ENCODE results near the gene WDR93.
A peak's percentile ranks its signal among the peaks of the same experiment; 100 is the strongest.

The WDR93 gene

DNA sequence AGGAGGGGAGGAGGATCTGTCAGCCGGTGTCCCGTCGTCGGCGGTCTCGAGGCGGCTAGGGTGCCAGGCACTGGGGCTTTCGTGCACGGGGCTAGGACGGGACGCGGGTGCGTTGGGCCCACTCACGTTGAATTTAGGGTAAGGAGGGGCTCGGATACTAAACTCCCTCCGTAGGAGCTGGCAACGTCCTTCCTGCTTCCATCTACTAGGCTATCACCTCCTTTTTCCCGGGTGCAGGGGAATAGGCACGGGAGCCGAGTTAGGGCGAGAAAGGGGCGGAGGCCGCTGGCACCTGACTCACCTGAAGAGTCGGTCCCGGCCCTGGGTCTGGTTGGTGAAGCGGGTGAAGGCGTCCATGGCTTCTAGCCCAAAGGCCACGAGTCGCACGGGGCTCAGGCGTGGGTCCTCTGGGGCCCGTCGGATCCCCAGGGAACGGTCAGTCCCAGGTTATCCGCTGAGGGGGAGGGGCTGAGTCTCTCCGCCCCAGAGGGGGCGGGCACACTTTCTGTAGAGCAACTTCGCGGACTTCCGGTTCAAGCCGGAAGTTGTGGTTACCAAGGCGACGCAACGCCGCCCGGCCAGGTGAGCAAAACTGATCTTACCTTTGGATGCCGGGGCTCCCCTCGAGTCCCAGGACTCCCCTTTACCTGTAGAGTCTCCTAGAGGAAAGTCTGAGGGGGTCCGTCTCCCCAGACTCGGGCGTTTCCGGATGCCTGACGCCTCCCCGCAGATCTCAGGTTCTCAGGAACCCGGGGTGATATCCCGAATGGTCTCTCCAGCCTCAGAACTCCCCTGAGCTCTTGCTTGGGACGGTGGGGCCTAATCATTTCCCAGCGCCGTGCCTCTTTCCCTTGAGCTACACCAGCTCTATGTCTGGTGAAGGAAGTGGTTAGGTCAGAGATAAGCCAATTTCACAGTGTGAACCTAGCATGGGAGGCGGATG lies at the start of gene WDR93, which contains the start of gene PEX11A:
Gene WDR93, plus strand, starts transcription at position 536 of the 943 bp plus-strand sequence. CDS start 10,936 bp downstream, outside the sequence.
Gene PEX11A, minus strand, starts transcription at position 479 of the 943 bp plus-strand sequence. Its CDS starts 122 bp downstream, at position 357.
- TF ChIP-seq, protein P1, sequence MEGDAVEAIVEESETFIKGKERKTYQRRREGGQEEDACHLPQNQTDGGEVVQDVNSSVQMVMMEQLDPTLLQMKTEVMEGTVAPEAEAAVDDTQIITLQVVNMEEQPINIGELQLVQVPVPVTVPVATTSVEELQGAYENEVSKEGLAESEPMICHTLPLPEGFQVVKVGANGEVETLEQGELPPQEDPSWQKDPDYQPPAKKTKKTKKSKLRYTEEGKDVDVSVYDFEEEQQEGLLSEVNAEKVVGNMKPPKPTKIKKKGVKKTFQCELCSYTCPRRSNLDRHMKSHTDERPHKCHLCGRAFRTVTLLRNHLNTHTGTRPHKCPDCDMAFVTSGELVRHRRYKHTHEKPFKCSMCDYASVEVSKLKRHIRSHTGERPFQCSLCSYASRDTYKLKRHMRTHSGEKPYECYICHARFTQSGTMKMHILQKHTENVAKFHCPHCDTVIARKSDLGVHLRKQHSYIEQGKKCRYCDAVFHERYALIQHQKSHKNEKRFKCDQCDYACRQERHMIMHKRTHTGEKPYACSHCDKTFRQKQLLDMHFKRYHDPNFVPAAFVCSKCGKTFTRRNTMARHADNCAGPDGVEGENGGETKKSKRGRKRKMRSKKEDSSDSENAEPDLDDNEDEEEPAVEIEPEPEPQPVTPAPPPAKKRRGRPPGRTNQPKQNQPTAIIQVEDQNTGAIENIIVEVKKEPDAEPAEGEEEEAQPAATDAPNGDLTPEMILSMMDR (IDR thresholded peaks at IDR 0.05; ENCODE audit: borderline replicate concordance, insufficient read depth, low read depth, low read length) = no peak
- peak within 1 kb of the TSS; percentile 84 for H3K4me3 ChIP-seq (ENCODE audit: low read depth, low read length)

DNA sequence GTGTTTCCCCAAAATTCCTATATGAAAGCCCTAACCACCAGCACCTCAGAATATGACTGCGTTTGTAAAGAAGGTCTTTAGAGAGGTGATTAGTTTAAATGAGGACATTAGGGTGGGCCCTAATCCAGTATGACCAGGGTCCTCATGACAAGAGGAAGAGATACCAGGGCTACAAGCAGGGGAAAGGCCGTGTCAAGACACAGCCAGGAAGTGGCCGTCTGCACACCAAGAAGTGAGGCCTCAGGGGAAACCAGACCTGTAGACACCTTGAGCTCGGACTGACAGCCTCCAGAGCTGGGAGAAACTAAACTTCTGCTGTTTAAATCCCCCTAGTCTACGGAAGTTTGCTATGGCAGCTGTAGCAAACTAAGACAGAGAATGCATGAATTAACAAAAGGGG lies 49.6 kb upstream of the WDR93 start:
- TF ChIP-seq, protein P1 (IDR thresholded peaks at IDR 0.05; ENCODE audit: borderline replicate concordance, insufficient read depth, low read depth, low read length) = no peak
- no peak overlapping the region for H3K4me3 ChIP-seq (ENCODE audit: low read depth, low read length)

DNA sequence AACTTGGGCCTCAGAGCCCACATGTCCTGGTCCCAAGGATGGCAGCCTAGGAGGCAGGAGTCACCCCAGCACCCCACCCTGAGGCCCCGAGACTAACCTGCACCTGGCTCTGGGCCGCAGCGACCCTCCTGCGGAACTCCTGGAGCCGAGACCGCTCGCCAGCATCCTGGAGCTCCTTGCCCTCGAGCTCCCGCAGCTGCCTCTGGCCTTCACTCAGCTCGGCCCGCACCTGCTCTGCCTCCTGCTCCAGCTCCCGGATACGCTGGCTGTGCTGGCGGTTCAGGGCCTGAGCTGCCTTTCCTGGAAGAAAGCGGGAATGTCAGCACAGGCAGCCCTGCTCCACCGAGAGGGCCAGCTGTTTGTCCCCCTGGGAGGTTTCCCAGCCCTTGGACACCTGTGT lies 48.5 kb upstream of the WDR93 start:
- no peak overlapping the region for H3K4me3 ChIP-seq (ENCODE audit: low read depth, low read length)
- TF ChIP-seq, protein P1 (IDR thresholded peaks at IDR 0.05; ENCODE audit: borderline replicate concordance, insufficient read depth, low read depth, low read length) = no peak

DNA sequence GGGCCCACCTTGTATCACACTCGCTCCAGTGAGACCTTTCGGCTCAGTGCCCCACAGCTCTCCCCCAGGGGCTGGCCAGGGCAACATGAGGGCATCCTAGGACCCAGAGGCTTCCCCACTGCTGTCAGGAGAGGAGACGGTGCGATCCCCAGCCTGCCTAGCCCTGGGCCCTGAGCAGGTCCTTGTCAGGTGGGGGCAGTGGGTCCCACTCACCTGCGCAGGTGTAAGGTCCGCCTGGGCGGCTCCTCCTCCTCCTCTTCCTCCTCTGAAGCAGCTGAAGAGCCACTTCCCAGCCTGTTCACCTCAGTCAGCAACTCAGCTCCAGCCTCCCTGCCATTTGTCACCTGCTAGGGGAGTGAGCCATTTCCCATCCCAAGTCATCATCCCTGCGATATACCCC lies 44.9 kb upstream of the WDR93 start:
- TF ChIP-seq, protein P1 (IDR thresholded peaks at IDR 0.05; ENCODE audit: borderline replicate concordance, insufficient read depth, low read depth, low read length) = no peak
- H3K4me3 ChIP-seq (ENCODE audit: low read depth, low read length) = no peak overlapping the region

DNA sequence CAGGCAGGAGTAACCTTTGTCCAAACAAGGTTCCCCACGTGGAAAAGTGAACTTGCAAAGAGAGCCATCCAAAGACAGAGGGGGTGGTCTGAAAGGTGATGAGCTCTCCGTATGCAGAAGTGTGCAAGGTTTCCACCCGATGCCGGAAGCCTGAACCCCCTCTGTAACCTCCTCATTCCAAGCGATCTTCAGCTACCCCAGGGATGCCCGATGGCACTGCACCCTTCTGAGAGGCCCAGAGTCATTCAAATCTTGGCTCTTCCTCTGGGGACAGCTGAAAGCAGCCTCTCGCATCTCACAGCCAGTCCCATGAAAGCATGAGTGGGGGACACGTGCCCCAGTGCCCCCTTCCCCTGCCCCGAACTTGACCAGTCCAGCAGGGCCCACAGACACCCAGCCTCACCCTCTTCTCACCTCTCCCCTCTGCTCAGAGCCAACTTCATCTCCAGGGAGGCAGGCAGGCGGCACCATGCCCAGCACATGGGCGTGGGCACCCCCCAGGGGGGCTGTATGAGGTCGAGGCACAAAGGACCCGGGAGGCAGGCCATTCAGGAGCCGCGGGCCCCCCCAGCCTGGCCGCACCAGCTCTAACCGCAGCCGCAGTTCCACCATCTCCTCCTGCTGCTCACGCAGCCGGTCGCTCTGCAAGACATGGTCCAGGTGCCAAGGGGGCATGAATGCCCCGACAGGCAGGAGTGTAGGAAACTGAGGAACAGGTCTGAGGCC lies 44.0 kb upstream of the WDR93 start:
- TF ChIP-seq, protein P1 (IDR thresholded peaks at IDR 0.05; ENCODE audit: borderline replicate concordance, insufficient read depth, low read depth, low read length) = no peak
- H3K4me3 ChIP-seq (ENCODE audit: low read depth, low read length) = no peak overlapping the region

DNA sequence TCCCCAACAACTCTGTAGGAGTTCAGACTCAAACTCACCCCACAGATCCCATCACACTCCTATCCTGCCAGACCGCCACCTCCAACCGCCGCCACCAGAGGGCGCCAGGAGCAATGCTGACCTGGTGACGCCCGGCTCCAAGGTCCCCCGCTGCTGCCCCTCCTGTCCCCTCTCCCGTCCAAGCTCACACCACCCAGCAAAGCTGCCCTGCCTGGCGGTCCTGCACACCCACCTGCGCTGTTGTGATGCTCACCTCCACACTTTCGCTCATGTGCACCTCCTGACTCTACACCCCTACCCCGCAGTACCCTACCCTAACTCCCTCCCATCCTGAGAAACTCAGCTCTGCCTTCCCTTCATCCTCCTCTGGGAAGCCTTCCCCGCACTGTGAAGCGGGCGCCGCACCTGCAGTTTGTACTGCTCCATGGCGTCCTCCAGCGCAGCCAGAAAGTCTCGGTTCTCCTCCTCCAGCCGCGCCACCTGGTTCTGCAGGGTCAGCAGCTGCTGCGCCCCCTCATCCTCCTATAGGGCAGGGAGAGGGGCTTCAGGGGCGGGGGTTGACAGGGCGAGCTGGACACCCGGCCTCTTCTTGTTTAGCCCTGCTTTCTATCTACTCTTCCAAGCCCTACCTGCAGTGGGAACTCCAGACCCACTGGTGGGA lies 43.3 kb upstream of the WDR93 start:
- H3K4me3 ChIP-seq (ENCODE audit: low read depth, low read length) = no peak overlapping the region
- TF ChIP-seq, protein P1 (IDR thresholded peaks at IDR 0.05; ENCODE audit: borderline replicate concordance, insufficient read depth, low read depth, low read length) = peak; percentile 89

Data from GM12875 (cell line).